Stimulated activated CD4-positive, alpha-beta T cell treated with anti-CD3 and anti-CD28 coated beads, Interleukin-4, amount 100 ng/mL, for 4 hours (primary cell): ENCODE measurements around the gene PHACTR4.
A peak's percentile ranks its signal among the peaks of the same experiment; 100 is the strongest.
"Not testable (repeated sequence)": the region's sequence is repeated elsewhere in the genome, so short reads cannot be mapped to it uniquely, and the experiment has no call there.

ENCODE experiments used
- DNase-seq, 2 experiments: peaks; one replicate each; pipeline ENCODE4 v3.0.0-alpha.2; 2020

PHACTR4 gene

GRCh38 chr1:28369371-28370238 lies at the start of gene PHACTR4:
PHACTR4 (plus strand) TSS chr1:28369740; CDS start chr1:28407448, 37,708 bp downstream.
- DNase-seq, result peak; percentile 76 to 78

- no peak for DNase-seq
These were observed 47.3 kb upstream of the PHACTR4 start for GRCh38 chr1:28322194-28322593.

GRCh38 chr1:28323720-28324119 lies 45.8 kb upstream of the PHACTR4 start:
- DNase-seq, result no peak

DNA sequence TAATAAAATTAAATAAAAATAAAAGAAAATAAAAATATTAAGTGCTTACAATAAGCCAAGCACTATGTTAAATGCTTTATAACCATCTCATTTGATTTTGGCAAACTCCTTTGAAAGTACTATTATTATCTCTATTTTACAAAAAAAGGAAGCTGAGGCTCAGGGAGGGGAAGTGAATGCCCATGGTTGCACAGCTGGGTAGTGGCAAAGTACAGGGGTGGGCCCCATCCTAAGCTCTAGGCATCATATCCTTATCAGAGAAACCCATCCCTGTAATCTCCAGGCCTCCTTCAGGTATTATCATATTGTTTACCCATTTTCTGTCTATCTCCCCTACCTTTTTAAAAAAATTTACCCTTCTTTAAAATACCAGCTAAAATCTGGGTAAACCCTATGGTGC lies 43.0 kb upstream of the PHACTR4 start:
- no peak for DNase-seq

GRCh38 chr1:28326984-28327383 lies 42.6 kb upstream of the PHACTR4 start:
- no peak for DNase-seq

- not testable (repeated sequence) for DNase-seq
These were observed 42.1 kb upstream of the PHACTR4 start for GRCh38 chr1:28327431-28327830.

DNA sequence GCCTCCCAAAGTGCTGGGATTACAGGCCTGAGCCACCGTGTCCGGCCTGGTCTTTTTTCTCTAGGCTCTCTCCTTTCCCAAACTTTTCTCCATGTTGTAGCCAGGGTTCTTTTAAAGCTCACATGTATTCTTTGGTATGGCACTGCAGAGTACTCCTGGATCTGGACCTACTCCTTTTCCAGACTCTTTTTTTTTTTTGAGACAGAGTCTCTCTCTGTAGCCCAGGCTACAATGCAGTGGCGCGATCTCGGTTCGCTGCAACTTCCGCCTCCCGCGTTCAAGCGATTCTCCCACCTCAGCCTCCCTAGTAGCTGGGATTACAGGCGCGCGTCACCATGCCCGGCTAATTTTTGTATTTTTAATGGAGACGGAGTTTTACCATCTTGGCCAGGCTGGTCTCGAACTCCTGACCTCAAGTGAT lies 41.3 kb upstream of the PHACTR4 start:
- DNase-seq, result no peak

DNA sequence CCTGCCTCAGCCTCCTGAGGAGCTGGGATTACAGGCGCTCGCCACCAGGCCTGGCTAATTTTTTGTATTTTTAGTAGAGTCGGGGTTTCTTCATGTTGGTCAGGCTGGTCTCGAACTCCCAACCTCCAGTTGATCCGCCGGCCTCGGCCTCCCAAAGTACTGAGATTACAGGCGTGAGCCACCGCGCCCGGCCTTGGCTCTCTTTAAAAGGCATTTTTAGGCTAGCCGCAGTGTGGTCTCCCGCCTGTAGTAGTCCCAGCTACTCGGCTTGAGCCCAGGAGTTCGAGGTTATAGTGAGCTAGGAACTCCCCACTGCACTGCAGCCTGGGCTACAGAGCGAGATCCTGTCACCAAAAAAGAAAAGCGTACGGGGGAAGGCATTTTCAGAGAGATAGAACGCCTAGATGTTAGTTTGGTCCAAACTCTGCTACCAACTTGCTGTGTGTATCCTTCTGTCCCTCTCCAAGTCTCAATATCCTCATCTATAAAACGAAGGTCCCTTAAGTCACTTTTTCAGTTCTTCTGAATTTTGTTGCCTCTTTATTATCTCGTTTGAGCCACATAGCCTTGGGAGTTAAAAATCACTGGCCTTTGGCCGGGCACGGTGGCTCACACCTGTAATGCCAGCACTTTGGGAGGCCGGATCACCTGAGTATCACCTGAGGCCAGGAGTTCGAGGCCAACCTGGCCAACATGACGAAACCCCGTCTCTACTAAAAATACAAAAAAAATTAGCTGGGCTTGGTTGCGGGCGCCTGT lies 40.0 kb upstream of the PHACTR4 start:
- DNase-seq, result peak; percentile 15 to 27

GRCh38 chr1:28338897-28339296 lies 30.6 kb upstream of the PHACTR4 start:
- DNase-seq, result no peak

GRCh38 chr1:28339551-28339950 lies 30.0 kb upstream of the PHACTR4 start:
- DNase-seq, result no peak

DNA sequence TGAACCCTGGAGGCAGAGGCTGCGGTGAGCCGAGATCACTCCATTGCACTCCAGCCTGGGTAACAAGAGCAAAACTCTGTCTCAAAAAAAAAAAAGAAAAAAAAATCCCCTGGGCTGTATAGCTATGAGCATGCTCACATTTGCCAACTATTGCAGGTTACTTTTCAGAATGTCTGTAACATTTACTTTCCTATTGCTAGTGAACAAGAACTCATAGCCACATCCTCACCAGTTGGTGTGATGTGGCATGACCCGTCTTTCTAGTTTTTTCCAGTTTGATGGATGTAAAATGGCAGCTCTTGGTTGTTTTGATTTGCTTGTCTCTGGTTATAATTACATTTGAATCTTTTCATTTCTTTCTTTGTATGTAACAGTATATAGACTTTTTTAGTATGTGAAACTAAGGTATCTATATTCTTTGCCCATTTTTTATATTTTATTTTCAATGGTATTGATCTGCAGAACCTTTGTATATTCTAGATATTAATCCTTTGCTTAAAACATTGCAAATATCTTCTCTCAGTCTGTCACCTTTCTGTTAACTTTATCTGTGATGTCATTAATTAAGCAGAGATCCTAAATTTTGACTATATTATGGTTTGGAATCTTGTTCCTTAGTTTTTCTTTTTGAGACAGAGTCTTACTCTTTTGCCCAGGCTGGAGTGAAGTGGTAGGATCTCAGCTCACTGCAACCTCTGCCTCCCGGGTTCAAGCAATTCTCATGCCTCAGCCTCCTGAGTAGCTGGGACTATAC lies 29.1 kb upstream of the PHACTR4 start:
- DNase-seq, result no peak

DNA sequence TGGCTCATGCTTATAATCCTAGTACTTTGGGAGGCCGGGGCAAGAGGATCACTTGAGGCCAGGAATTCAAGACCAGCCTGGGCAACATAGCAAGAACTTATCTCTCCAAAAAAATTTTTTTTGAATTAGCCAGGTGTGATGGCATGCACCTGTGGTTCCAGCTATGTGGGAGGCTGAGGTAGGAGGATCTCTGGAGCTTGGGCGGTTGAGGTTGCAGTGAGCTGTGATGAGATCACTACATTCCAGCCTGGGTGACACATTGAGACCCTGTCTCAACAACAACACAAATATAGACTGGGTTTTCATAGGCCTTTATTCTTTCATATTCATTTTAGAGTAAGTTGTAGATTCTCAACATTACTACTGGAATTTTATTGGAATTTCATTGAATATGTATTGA lies 27.9 kb upstream of the PHACTR4 start:
- DNase-seq, result no peak

DNA sequence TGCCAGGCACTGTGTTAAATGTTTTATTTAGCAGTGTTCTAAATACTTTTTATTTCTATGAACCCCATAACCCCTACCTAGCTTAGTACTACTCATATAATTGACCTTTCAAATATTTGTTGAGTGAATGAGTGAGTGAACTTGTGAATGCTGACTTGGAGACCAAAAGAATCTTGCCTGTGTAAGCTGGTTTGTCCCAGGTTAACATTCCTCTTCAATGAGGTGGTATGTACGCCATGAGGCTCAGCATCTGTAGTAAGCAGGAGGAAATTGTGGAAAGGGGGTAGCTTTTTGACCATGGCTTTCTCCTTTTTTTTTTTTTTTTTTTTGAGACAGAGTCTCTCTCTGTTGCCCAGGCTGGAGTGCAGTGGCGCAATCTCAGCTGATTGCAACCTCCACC lies 26.1 kb upstream of the PHACTR4 start:
- DNase-seq, result no peak

DNA sequence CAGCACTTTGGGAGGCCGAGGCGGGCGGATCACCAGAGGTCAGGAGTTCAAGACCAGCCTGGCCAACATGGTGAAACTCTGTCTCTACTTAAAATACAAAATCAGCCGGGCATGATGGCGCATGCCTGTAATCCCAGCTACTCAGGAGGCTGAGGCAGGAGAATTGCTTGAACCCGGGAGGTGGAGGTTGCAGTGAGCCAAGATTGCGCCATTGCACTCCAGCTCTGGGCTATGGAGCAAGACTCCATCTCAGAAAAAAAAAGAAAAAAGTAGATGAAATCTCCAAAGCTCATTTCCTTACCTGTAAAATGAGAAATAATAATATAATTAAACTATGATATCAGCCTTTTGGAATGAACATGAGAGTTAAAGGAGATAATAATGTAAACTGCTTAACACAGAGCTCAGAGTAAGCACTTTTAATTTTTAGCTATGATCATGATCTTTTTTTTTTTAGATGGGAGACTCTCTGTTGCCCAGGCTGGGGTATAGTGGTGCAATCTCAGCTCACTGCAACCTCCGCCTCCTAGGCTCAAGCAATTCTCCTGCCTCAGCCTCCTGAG lies 16.2 kb upstream of the PHACTR4 start:
- not testable (repeated sequence) for DNase-seq

- DNase-seq, result no peak
These were observed 15.4 kb upstream of the PHACTR4 start for GRCh38 chr1:28354121-28354520.

DNA sequence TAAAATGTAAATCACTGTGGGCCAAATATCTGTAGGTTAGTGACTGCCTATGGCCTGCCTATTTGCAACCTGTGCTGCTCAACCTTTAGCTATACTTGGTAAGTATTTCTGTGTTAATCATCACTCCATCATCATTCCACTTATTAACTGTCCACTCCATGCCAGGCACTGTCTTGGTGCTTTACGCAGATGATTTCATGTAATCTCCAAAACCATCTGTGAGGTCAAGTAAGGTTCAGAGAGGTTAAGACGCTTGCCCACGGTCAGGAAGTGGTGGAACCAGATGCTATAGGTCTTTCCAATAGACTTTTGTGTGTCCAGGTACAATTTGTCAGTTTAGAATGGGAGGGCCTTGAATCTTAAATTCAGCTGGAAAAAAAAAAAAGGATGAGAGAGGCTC lies 10.8 kb upstream of the PHACTR4 start:
- no peak for DNase-seq

DNA sequence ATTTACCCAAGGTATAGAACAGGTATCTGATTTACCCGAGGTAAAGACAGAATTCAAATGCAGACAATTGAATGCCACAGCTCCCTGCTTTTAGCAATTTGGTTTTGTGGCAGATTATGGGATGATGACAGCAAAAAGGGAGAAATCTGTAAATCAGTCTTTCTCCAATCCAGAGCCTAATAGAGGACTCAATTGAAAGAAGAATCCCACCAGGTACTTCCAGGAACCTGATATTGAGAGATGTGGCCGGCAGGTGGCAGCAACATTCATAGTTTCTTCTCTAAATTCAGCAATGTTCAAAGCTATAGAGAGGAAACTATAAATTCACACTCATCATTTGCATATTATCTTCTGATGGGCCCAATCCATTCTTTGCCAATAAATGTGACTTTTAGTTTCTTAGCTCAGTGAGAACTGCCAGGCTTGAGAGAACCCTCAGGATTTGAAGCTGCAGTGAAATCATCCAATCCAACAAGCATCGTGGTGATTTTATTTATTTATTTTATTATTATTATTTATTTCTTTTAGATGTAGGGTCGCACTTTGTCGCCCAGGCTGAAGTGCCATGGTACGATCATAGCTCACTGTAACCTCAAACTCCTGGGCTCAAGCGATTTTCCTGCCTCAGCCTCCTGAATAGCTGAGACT lies 9.8 kb upstream of the PHACTR4 start:
- peak; percentile 66 to 67 for DNase-seq

DNA sequence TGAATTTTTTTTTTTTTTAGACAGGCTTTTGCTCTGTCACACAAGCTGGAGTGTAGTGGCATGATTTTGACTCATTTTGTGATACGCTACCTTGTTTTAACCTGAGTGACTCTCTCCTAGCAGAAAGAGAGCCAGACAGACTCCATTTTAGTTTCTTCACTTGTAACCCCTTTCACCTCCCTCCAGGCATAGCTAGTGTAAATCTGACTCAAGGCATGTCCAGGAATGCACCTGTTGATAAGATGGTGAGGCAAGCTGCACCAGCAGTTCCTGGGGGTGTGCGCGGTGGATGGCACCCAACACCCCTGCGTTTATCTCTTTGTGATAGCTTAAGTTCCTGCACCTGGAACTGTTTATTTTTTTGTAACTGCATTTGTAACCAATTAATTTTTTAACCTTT lies 4.7 kb upstream of the PHACTR4 start:
- DNase-seq, result no peak

- DNase-seq, result no peak
These were observed 3.7 kb upstream of the PHACTR4 start for GRCh38 chr1:28365864-28366263.

- DNase-seq, result not testable (repeated sequence)
These were observed 932 bp upstream of the PHACTR4 start for GRCh38 chr1:28368608-28369007.

- peak in 1 of 2 experiments; percentile 4 for DNase-seq
These were observed 884 bp downstream of the PHACTR4 start for GRCh38 chr1:28370239-28371009.

DNA sequence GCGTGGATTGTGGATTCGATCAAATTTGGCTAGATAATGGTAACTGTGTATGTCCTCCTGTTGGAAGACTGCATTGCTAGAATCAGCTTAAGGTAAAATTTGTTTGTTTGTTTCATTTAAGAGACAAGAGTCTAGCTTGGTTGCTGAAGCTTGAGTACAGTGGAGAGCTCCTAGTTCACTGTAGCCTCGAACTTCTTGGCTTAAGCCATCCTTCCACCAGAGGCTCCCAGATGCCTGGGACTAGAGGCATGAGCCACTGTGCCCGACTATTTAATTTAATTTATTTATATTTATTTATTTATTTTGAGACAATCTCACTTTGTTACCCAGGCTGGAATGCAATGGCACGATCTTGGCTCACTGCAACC lies 1.5 kb downstream of the PHACTR4 start:
- DNase-seq, result no peak
